Measurements from ENCODE around the gene ZDHHC16.

- TF ChIP-seq NFIC (IDR thresholded peaks at IDR 0.05) (no peak), EP300 (IDR thresholded peaks at IDR 0.05; ENCODE audit: borderline replicate concordance) (no peak), EGR1 (IDR thresholded peaks at IDR 0.05) (no peak), CREB1 (IDR thresholded peaks at IDR 0.05; ENCODE audit: low read depth) (no peak), REST (IDR thresholded peaks at IDR 0.05; ENCODE audit: low read depth) (peak; percentile 62), RAD21 (IDR thresholded peaks at IDR 0.05; ENCODE audit: low read depth) (no peak), TCF12 (IDR thresholded peaks at IDR 0.05; ENCODE audit: low read depth) (no peak), FOXM1 (IDR thresholded peaks at IDR 0.05; ENCODE audit: borderline replicate concordance, low read depth) (no peak), CEBPB (IDR thresholded peaks at IDR 0.05) (no peak), MAX (IDR thresholded peaks at IDR 0.05) (no peak), TEAD4 (IDR thresholded peaks at IDR 0.05) (peak; percentile 95)
These were observed 34.6 kb upstream of the ZDHHC16 start for GRCh38 chr10:97411406-97411805.

Data from Ishikawa (cell line).